Osteoblast (primary cell): ENCODE measurements around the gene TUB. TPM values are rescaled to one million over a fixed set of nuclear protein-coding genes. Genes with fewer than 3 reads are reported as not detected.
A peak's percentile ranks its signal among the peaks of the same experiment; 100 is the strongest.

Experiments used
- DNase-seq: peaks from one replicate; pipeline ENCODE4 v3.0.0; 2011; ENCODE audit warnings: low spot score, mixed read lengths; ENCODE audit not compliant: insufficient read length; ENCODE audit errors: missing footprints
- H2AFZ ChIP-seq: 2 replicates; pipeline ENCODE4 v1.6.0; 2011; ENCODE audit warnings: mild to moderate bottlenecking, low read length
- H3K27ac ChIP-seq: 2 replicates; pipeline ENCODE4 v1.5.1; 2011; ENCODE audit warnings: mild to moderate bottlenecking, low read depth, low read length, moderate library complexity
- H3K27me3 ChIP-seq: 2 replicates; pipeline ENCODE4 v1.6.0; 2012; ENCODE audit warnings: mild to moderate bottlenecking, control low read depth, inconsistent platforms, low read length, moderate library complexity; ENCODE audit not compliant: insufficient read depth
- H3K36me3 ChIP-seq: 2 replicates; pipeline ENCODE4 v1.5.1; 2011; ENCODE audit warnings: mild to moderate bottlenecking, low read length, control low read depth, moderate library complexity; ENCODE audit not compliant: insufficient read depth
- H3K4me1 ChIP-seq: 2 replicates; pipeline ENCODE4 v1.5.1; 2011; ENCODE audit warnings: mild to moderate bottlenecking, low read length, control low read depth, moderate library complexity; ENCODE audit not compliant: insufficient read depth
- H3K4me2 ChIP-seq: 2 replicates; pipeline ENCODE4 v1.6.0; 2011; ENCODE audit warnings: mild to moderate bottlenecking, low read length; ENCODE audit not compliant: insufficient read depth
- H3K4me3 ChIP-seq: fragments of 200-600 bp; sonication (generic); 3 replicates; pipeline ENCODE4 v1.5.1; 2012; ENCODE audit warnings: mild to moderate bottlenecking, low read length, inconsistent platforms; ENCODE audit not compliant: insufficient read depth
- H3K79me2 ChIP-seq: 2 replicates; pipeline ENCODE4 v1.6.0; 2012; ENCODE audit warnings: mild to moderate bottlenecking, low read length, control low read depth, inconsistent platforms; ENCODE audit not compliant: insufficient read depth
- H3K9me3 ChIP-seq: 2 replicates; pipeline ENCODE4 v1.5.1; 2011; ENCODE audit warnings: low read depth, low read length, control low read depth
- H4K20me1 ChIP-seq: 2 replicates; pipeline ENCODE4 v1.6.0; 2012; ENCODE audit warnings: mild to moderate bottlenecking, low read length, control low read depth; ENCODE audit not compliant: insufficient read depth
- total RNA-seq: library from RNA; depleted of rRNA; stranded (reverse); fragments of >200 nt; gene quantifications from 2 replicates; pipeline ENCODE4 v1.2.3, GENCODE V29; 2012
- TF ChIP-seq, protein P1 (sequence below): IDR thresholded peaks from 2 replicates; pipeline ENCODE4 v1.5.1; 2011; ENCODE audit warnings: mild to moderate bottlenecking, low read depth, low read length, moderate library complexity; ENCODE audit errors: extremely low read depth

Gene TUB
- total RNA-seq, 1 donor = 23.5 TPM

DNA sequence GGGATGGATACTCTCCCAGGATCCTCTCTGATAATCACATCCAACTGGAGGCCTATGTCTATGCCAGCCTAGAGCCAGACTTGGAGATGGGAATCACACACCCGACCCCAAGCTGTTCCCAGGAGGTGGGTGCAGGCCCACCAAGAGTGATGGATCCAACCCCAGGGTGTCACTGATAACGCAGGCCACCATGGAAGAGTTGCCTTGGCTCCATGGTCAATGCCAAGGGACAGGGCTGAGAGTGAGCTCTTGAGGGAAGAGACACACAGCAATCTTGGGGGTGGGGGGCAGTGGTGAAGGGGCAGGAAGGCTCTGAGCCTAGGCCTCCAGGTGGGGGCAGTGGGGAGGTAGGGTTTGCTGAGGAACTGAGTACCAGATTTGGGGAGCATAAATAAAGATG lies 16.9 kb downstream of the TUB start:
- no peak overlapping the region for H3K4me2 ChIP-seq
- no peaks in the 10 kb centered on the region for H3K9me3 ChIP-seq
- no peak overlapping the region for H3K4me3 ChIP-seq
- no peaks in the 10 kb centered on the region for H3K79me2 ChIP-seq
- H4K20me1 ChIP-seq = peaks cover 16% of the 10 kb centered on the region
- peaks cover 17% of the 10 kb centered on the region for H3K4me1 ChIP-seq
- TF ChIP-seq, protein P1, sequence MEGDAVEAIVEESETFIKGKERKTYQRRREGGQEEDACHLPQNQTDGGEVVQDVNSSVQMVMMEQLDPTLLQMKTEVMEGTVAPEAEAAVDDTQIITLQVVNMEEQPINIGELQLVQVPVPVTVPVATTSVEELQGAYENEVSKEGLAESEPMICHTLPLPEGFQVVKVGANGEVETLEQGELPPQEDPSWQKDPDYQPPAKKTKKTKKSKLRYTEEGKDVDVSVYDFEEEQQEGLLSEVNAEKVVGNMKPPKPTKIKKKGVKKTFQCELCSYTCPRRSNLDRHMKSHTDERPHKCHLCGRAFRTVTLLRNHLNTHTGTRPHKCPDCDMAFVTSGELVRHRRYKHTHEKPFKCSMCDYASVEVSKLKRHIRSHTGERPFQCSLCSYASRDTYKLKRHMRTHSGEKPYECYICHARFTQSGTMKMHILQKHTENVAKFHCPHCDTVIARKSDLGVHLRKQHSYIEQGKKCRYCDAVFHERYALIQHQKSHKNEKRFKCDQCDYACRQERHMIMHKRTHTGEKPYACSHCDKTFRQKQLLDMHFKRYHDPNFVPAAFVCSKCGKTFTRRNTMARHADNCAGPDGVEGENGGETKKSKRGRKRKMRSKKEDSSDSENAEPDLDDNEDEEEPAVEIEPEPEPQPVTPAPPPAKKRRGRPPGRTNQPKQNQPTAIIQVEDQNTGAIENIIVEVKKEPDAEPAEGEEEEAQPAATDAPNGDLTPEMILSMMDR = no peak
- H3K36me3 ChIP-seq = peaks cover 39% of the 10 kb centered on the region
- peak; percentile 42 for DNase-seq
- no peak overlapping the region for H2AFZ ChIP-seq
- H3K27me3 ChIP-seq = no peaks in the 10 kb centered on the region
- peak overlapping the region; percentile 60 for H3K27ac ChIP-seq

DNA sequence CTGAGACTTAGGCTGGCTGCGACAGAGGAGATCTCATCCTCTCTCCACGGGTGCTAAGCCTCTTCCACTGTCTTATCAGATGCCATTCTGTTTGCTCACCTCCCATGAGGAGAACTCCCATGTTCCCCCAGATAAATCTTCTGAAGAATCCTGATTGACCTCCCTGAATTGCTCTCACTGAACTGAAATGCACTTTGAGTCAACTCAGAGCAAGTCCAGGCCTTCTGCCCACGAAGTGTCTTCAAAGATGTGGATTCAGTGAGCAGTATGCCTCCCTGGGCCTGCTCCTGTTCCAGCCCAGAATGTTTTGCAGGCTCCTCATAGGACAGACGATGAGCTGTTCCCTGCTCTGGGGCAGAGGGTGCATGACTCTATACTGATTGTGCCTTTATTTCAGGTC lies 17.4 kb downstream of the TUB start:
- peak; percentile 96 for DNase-seq
- TF ChIP-seq, protein P1 = no peak
- Histone ChIP-seq H3K4me1 (peaks cover 17% of the 10 kb centered on the region), H3K4me3 (no peak overlapping the region), H3K9me3 (no peaks in the 10 kb centered on the region), H3K79me2 (no peaks in the 10 kb centered on the region), H3K4me2 (peak overlapping the region; percentile 18), H2AFZ (peak overlapping the region; percentile 11), H3K36me3 (peaks cover 39% of the 10 kb centered on the region), H4K20me1 (peaks cover 12% of the 10 kb centered on the region), H3K27me3 (no peaks in the 10 kb centered on the region), H3K27ac (peak overlapping the region; percentile 79)

DNA sequence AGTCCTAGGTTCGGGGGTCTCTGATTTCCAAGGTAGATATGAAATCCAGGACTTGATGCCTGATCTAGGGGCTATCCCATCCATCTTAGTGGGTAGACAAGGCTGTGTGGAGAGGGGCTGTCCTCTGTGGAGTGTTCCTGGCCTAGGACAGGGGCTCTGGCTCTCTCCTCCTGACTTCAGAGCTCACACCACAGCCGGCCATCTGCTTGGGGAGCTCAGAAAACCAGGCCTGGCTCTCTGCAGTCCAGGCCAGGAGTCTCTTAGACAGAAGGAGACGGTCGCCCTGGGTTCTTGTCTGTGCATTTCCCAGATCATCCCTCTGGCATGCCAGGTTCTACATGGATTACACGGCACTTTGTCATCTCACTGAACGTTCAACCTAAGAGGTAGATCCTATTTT lies 17.9 kb downstream of the TUB start:
- DNase-seq = peak; percentile 73
- Histone ChIP-seq H3K79me2 (no peaks in the 10 kb centered on the region), H3K9me3 (no peaks in the 10 kb centered on the region), H3K27me3 (no peaks in the 10 kb centered on the region), H2AFZ (peak overlapping the region; percentile 11), H3K4me2 (peak overlapping the region; percentile 18), H3K4me3 (no peak overlapping the region), H3K27ac (peak overlapping the region; percentile 79), H3K4me1 (peaks cover 17% of the 10 kb centered on the region), H3K36me3 (peaks cover 40% of the 10 kb centered on the region), H4K20me1 (peaks cover 11% of the 10 kb centered on the region)
- TF ChIP-seq, protein P1 = no peak

DNA sequence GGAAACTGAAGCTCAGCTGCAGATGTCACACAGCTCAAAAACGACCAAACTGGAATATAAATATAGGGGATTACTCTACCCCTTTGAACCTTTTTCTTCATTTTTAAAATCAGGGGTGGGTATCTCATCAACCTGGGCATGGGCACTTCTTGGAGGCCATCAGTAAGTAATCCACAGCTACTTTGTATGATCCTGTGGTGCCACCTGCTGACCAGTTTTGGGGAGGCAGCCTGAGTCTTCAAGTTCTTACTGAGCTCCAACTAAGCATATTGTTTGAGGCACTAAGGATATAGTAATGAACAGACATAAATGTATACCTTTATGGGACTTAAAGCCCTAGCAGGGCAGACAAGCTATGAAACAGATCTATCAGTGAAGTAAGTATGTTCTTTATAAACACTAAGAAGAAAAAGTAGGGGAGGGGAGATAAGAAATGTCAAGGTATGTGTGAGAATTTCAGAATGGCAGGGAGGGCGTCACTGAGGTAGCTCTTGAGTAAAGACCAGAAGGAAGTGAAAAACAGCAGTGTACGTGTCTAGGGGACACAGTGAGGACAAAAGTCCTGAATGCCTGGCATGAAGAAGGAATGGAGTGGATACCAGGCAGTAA lies 18.4 kb downstream of the TUB start:
- H3K27me3 ChIP-seq = no peaks in the 10 kb centered on the region
- peaks cover 17% of the 10 kb centered on the region for H3K4me1 ChIP-seq
- H3K79me2 ChIP-seq = no peaks in the 10 kb centered on the region
- H3K36me3 ChIP-seq = peaks cover 44% of the 10 kb centered on the region
- peaks cover 11% of the 10 kb centered on the region for H4K20me1 ChIP-seq
- H3K4me2 ChIP-seq = no peak overlapping the region
- H3K9me3 ChIP-seq = no peaks in the 10 kb centered on the region
- DNase-seq = peak; percentile 86
- H3K4me3 ChIP-seq = no peak overlapping the region
- peak overlapping the region; percentile 79 for H3K27ac ChIP-seq
- TF ChIP-seq, protein P1 = peak; percentile 93
- H2AFZ ChIP-seq = no peak overlapping the region
